Kidney capillary endothelial cell (primary cell): ENCODE results near the gene TMEM44.
"Not testable (repeated sequence)": the region's sequence is repeated elsewhere in the genome, so short reads cannot be mapped to it uniquely, and the experiment has no call there.

Experiments
- DNase-seq: peaks from one replicate; pipeline ENCODE4 v3.0.0-alpha.2; 2018; ENCODE audit warnings: low spot score

Gene TMEM44

GRCh38 chr3:194554473-194555123 lies 78.6 kb downstream of the TMEM44 start:
- DNase-seq, result no peak

GRCh38 chr3:194552327-194552949 lies 80.8 kb downstream of the TMEM44 start:
- DNase-seq, result no peak

- DNase-seq, result no peak
Measured at GRCh38 chr3:194549853-194550252, 83.4 kb downstream of the TMEM44 start.

GRCh38 chr3:194548346-194549321 lies 84.6 kb downstream of the TMEM44 start:
- no peak for DNase-seq

- DNase-seq, result no peak
Measured at GRCh38 chr3:194547042-194547441, 86.2 kb downstream of the TMEM44 start.

GRCh38 chr3:194545538-194545937 lies 87.7 kb downstream of the TMEM44 start:
- DNase-seq, result not testable (repeated sequence)

GRCh38 chr3:194543550-194543949 lies 89.7 kb downstream of the TMEM44 start:
- no peak for DNase-seq

GRCh38 chr3:194541483-194541882 lies 91.7 kb downstream of the TMEM44 start:
- DNase-seq, result no peak

- DNase-seq, result no peak
Measured at GRCh38 chr3:194540274-194540905, 92.8 kb downstream of the TMEM44 start.

GRCh38 chr3:194539498-194539897 lies 93.7 kb downstream of the TMEM44 start:
- DNase-seq, result no peak

GRCh38 chr3:194537732-194538247 lies 95.4 kb downstream of the TMEM44 start:
- no peak for DNase-seq
